ENCODE results near the gene DGKZ. TPM values are rescaled to one million over a fixed set of nuclear protein-coding genes. Genes with fewer than 3 reads are reported as not detected.

Gene DGKZ
- total and polyA plus RNA-seq, 2 of the 13 experiments (the other 11 are each of a cell fraction or from before 2014, with no cell fraction given) = 15.8 to 20.7 TPM

DNA sequence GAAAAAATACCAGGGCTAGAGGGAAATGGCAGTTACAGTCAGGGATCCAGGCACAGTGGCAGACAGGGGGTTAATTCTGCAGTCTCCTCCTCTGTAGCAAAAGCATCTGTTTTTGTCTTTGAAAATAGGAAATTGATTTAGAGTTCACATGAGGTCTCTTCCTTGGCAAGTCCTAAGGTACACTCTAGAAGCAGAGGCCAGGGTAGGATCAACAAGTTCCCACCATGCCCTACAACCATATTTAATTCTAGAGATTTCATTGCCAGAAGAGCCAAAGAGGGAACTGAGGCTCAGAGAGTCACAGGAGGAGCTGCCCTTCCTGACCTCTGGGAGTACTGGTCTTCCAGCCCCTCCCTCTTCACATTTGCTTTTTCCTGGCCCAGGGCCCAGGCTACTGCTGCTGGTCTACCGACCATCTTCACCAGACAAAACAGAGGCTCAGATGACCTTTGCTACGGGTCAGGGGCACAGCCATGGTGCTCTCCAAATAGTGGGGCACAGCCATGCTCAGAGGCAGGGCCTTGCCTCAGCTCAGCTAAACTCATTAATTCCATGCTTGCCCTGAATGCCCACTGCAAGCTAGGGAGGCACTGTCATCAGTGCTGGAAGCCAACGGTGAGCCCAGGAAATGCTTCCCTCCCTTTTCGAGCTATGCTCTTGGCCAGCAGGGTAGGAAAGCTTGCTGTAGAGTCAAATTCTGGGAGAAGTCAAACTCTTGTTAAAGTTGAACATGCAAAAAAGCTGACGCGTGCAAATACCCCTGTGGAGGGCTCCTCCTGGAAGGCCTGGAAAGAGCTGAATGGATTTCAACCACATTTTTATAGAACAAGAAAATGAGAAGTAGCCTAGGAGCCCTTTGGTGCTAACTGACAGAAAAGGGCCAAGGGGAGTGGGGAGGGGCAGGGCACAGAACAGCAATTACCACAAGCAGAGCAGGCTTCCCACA lies 56.0 kb downstream of the DGKZ start:
- no peaks in the 10 kb centered on the region; the same call in 1 of the 2 replicates for H3K4me1 ChIP-seq (ENCODE audit: insufficient read depth, low read length)
- H3K4me3 ChIP-seq (replicated peaks in 1 of 3; ENCODE audit: insufficient read depth in 1 of 3, low read depth in 2 of 3, low read length in 3 of 3) = no peak overlapping the region
- DNase-seq (ENCODE audit: low spot score) (no peak), ATAC-seq (no peak; the same call in 1 of the 3 replicates), FAIRE-seq (no peak)
- CTCF ChIA-PET (ENCODE audit: low intra/inter-chr PET ratio, low total read pairs) = no interaction called here
- no peaks in the 10 kb centered on the region for H3K9me3 ChIP-seq (ENCODE audit: low read length)
- TF ChIP-seq KDM1A (CRISPR knock-in tag; IDR thresholded peaks at IDR 0.05) = no peak
- peak; percentile 71 to 81 for TF ChIP-seq MAFK (conservative IDR thresholded peaks at IDR 0.05 in 1 of 2, IDR thresholded peaks at IDR 0.05 in 1 of 2; ENCODE audit: low read length in 2 of 2)
- TF ChIP-seq MAFF (IDR thresholded peaks at IDR 0.05; ENCODE audit: low read depth, low read length) = peak; percentile 64
- TF ChIP-seq HNF4A (CRISPR knock-in tag; IDR thresholded peaks at IDR 0.05) = 0 out of 2 replicates have a peak, but pooled peaks have one; percentile 4
- H3K4me2 ChIP-seq (ENCODE audit: low read depth, low read length) = no peak overlapping the region
- no peak overlapping the region for H2AFZ ChIP-seq (ENCODE audit: low read length)
- BruUV-seq (replicated peaks) = no TSS peak
- WGBS (ENCODE audit: low lambda C conversion rate) = 86% methylated on average over 6 of the region's 6 CpGs
- POLR2A ChIA-PET = no interaction called here
- H3K9ac ChIP-seq (ENCODE audit: insufficient read depth, low read depth, low read length) = no peak overlapping the region
- H3K36me3 ChIP-seq (replicated peaks in 1 of 2; ENCODE audit: control insufficient read depth in 1 of 2, insufficient read depth in 2 of 2, low read length in 2 of 2) = peaks cover 36 to 59% of the 10 kb centered on the region in 2 experiments
- intact Hi-C loops (cut with micrococcal nuclease; ENCODE audit: unreplicated experiment) = no loop called here
- H4K20me1 ChIP-seq (ENCODE audit: insufficient read depth, low read length) = peaks cover 14% of the 10 kb centered on the region; the same call in 1 of the 2 replicates
- no peak overlapping the region for H3K27ac ChIP-seq (ENCODE audit: extremely low read length, insufficient read depth, low read length)
- in situ Hi-C loops (cut with HindIII; ENCODE audit: extremely low pct_ligation_motif_present, low pct_unique_long_range_greater_than_20kb) = no loop called here
- H3K27me3 ChIP-seq (ENCODE audit: control insufficient read depth in 1 of 2, insufficient read depth in 2 of 2, low read length in 2 of 2) = no peaks in the 10 kb centered on the region; a peak in 1 of 5 replicates
- no peaks in the 10 kb centered on the region for H3K79me2 ChIP-seq (ENCODE audit: insufficient read depth, low read length)

DNA sequence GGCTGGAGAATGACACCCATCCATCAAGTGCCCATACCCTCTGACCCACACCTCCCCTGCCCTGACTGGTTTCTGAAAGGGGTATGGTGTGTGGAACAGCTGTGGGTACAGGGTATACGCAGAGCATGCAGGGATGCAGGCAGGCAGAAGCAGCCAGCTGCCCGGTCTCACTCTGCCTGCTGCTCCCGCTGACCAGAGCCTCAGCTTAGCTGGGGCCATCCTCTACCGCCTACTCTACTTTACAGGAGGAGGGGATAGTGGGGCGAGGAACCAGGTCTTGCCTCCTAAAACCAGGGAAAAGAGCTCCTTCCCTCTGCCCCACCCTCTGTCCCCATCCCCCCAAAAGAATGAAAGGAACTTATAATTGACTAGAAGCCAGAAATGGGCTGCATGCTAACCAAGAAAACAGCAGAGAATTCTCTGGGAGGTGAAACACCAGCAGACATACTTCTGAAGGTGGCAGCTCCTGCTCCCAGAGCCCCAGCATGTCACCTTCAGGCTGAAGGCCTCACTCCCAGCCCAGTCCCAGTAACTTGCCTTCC lies 57.3 kb downstream of the DGKZ start:
- CTCF ChIA-PET (ENCODE audit: low intra/inter-chr PET ratio, low total read pairs) = no interaction called here
- H3K4me1 ChIP-seq (ENCODE audit: insufficient read depth, low read length) = no peaks in the 10 kb centered on the region; the same call in 1 of the 2 replicates
- no peaks in the 10 kb centered on the region; a peak in 1 of 5 replicates for H3K27me3 ChIP-seq (ENCODE audit: control insufficient read depth in 1 of 2, insufficient read depth in 2 of 2, low read length in 2 of 2)
- no TSS peak for BruUV-seq (replicated peaks)
- intact Hi-C loops (cut with micrococcal nuclease; ENCODE audit: unreplicated experiment) (no loop called here), in situ Hi-C loops (cut with HindIII; ENCODE audit: extremely low pct_ligation_motif_present, low pct_unique_long_range_greater_than_20kb) (no loop called here)
- no peaks in the 10 kb centered on the region for H3K79me2 ChIP-seq (ENCODE audit: insufficient read depth, low read length)
- H3K4me3 ChIP-seq (replicated peaks in 1 of 3; ENCODE audit: insufficient read depth in 1 of 3, low read depth in 2 of 3, low read length in 3 of 3) = no peak overlapping the region
- POLR2A ChIA-PET = no interaction called here
- no peak overlapping the region for H3K27ac ChIP-seq (ENCODE audit: extremely low read length, insufficient read depth, low read length)
- ATAC-seq (no peak), FAIRE-seq (no peak), DNase-seq (ENCODE audit: low spot score) (no peak)
- TF ChIP-seq RBM22 (optimal IDR thresholded peaks at IDR 0.05; ENCODE audit: low read length) (peak; percentile 9), MED1 (CRISPR knock-in tag; IDR thresholded peaks at IDR 0.05) (no peak), ZNF12 (CRISPR knock-in tag; IDR thresholded peaks at IDR 0.05) (no peak), POGK (CRISPR knock-in tag; conservative IDR thresholded peaks at IDR 0.05) (no peak), ZNF788 (CRISPR knock-in tag; IDR thresholded peaks at IDR 0.05; ENCODE audit: borderline replicate concordance) (no peak), SRF (IDR thresholded peaks at IDR 0.05; ENCODE audit: low read depth, low read length) (no peak)
- TF ChIP-seq, protein P1, sequence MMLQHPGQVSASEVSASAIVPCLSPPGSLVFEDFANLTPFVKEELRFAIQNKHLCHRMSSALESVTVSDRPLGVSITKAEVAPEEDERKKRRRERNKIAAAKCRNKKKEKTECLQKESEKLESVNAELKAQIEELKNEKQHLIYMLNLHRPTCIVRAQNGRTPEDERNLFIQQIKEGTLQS (CRISPR knock-in tag; IDR thresholded peaks at IDR 0.05) = no peak
- WGBS (ENCODE audit: low lambda C conversion rate) = 96% methylated on average over 5 of the region's 5 CpGs
- no peak overlapping the region for H2AFZ ChIP-seq (ENCODE audit: low read length)
- H4K20me1 ChIP-seq (ENCODE audit: insufficient read depth, low read length) = peaks cover 14% of the 10 kb centered on the region; the same call in 1 of the 2 replicates
- H3K9me3 ChIP-seq (ENCODE audit: low read length) = no peaks in the 10 kb centered on the region
- H3K36me3 ChIP-seq (replicated peaks in 1 of 2; ENCODE audit: control insufficient read depth in 1 of 2, insufficient read depth in 2 of 2, low read length in 2 of 2) = peaks cover 44 to 71% of the 10 kb centered on the region in 2 experiments
- H3K4me2 ChIP-seq (ENCODE audit: low read depth, low read length) = no peak overlapping the region
- no peak overlapping the region for H3K9ac ChIP-seq (ENCODE audit: insufficient read depth, low read depth, low read length)

Measured in HepG2 (cell line).